Subcutaneous abdominal adipose tissue (tissue), 5 donors: ENCODE results near the gene MFRP.

Source experiments
- H3K27ac ChIP-seq: one replicate; pipeline ENCODE4 v1.7.0; 2013; ENCODE audit warnings: low read depth, mild to moderate bottlenecking, inconsistent platforms, low read length, moderate library complexity
- H3K27me3 ChIP-seq, 5 donors: one replicate each; pipeline ENCODE4 v1.7.0; 2013; ENCODE audit warnings: low read length in 5 of 5, inconsistent platforms in 1 of 5; ENCODE audit not compliant: control insufficient read depth in 5 of 5, insufficient read depth in 4 of 5
- H3K36me3 ChIP-seq, 5 donors: one replicate each; pipeline ENCODE4 v1.7.0; 2013; ENCODE audit warnings: low read length in 5 of 5; ENCODE audit not compliant: control insufficient read depth in 5 of 5, insufficient read depth in 5 of 5
- H3K4me1 ChIP-seq, 5 donors: one replicate each; pipeline ENCODE4 v1.7.0; 2013; ENCODE audit warnings: low read length in 5 of 5, mild to moderate bottlenecking in 3 of 5, moderate library complexity in 1 of 5; ENCODE audit not compliant: control insufficient read depth in 5 of 5, insufficient read depth in 5 of 5
- H3K4me3 ChIP-seq, 5 donors: one replicate each; pipeline ENCODE4 v1.7.0; 2013; ENCODE audit warnings: low read length in 5 of 5, low read depth in 1 of 5
- H3K9ac ChIP-seq, 5 donors: one replicate each; pipeline ENCODE4 v1.7.0; 2013; ENCODE audit warnings: low read length in 5 of 5, mild to moderate bottlenecking in 4 of 5, moderate library complexity in 3 of 5
- H3K9me3 ChIP-seq, 5 donors: one replicate each; pipeline ENCODE4 v1.7.0; 2013; ENCODE audit warnings: low read length in 5 of 5; ENCODE audit not compliant: control insufficient read depth in 5 of 5
- donor health status: healthy.
- donor health status: healthy.
- donor health status: healthy.
- donor health status: healthy.
- donor health status: healthy.

MFRP gene

DNA sequence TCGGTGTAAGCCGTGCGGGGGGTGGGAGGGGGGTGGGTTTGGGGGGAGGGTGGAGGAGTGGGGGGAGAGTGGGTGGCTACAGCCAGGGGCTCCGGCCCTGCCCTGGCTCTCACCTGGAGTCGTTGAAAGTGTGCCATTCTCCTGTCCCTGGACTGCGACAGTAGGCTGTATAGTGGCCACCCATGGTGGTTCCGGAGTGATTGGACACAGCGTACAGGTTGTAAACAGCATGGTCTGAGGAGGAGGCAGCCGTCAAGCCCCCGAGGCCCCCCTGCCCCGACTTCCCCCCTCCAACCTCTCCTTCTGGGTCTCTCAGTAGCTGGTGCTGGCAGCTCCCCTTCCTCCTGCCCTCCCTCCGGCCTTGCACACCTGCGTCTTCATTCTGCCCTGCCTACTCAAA, 10.6 kb upstream of the MFRP start:
- Histone ChIP-seq H3K27ac (no peak overlapping the region), H3K9me3 (no peaks in the 10 kb centered on the region), H3K4me1 (peaks cover 1 to 30% (median 19%) of the 10 kb centered on the region in 5 donors), H3K27me3 (no peaks in the 10 kb centered on the region), H3K4me3 (peak overlapping the region in 2 of 5 donors; percentile 75 to 78), H3K36me3 (no peaks in the 10 kb centered on the region), H3K9ac (peak overlapping the region in 1 of 5 donors; percentile 76)

DNA sequence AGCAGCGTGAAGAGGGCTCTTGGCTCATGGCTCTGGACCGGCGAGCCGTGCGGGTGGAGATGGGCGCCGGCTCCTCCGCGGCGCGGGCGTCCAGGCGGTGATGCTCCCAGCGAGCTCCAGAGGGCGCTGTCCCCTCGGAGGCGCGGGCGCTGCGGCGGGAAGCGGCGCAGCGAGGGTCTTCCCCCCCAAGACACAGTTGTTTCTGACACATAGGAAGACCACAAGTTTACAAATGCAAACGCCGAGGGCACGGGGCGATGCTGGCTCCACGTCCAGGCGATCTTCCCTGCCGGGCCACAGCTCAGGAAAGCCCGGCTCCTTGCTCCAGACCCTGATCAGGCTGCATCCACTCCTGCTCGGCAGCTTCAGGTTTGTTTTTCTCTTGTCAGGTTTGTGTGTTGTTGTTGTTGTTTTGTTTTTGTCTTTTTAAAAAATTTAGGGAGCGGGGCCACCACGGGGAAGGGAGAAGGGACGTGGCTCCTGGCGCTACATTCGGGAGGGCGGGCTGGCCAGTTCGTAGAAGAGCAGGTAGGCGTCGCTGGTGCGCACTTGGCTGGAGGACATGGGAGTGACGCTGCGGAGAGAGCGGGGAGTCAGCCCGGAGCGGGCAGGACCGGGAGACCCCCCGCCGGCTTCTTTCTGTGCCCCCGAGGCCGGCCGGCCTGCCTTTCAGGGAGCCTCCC, 10.0 kb upstream of the MFRP start:
- peak overlapping the region in 4 of 5 donors; percentile 66 to 79 (median 76) for H3K4me3 ChIP-seq
- H3K9me3 ChIP-seq = no peaks in the 10 kb centered on the region
- peak overlapping the region; percentile 50 for H3K27ac ChIP-seq
- no peaks in the 10 kb centered on the region for H3K36me3 ChIP-seq
- peak overlapping the region in 4 of 5 donors; percentile 70 to 84 (median 78) for H3K9ac ChIP-seq
- H3K4me1 ChIP-seq = peaks cover 1 to 26% (median 19%) of the 10 kb centered on the region in 5 donors
- H3K27me3 ChIP-seq = no peaks in the 10 kb centered on the region

DNA sequence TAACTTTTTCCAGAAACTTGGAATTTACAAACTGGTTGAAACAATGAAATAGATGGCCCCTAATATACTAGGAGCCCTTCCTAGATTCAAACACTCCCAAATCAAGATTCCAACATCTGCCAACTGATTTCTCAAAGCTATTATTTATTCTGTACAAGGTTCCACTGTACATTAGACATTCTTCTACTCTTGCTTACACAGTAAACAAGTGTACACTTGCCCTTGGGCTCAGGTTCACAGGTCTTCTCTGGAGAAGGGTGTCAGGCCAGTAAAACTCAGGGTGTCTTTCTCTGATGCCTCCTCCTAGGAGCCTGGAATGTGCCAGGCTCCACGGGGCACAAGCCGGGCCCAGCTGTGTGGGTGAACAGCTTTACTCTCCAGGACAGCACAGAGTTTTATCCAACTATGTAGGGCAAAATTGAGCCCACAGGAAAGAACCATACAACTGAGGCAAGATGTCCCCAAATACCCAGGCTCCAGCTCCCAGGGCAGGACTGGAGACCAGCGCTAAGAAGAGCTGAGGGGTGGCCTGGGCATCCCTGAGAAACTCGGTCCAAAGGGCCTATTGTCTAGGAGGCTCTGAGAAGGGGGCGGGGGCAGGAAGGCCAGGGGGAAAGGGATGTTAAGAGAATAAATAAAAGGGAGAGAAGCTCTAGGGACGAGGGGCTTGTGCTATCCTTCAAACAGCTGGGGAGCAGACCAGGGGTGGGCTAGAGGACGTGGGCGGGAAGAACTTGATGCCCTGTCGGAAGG, 8.8 kb upstream of the MFRP start:
- Histone ChIP-seq H3K27me3 (no peaks in the 10 kb centered on the region), H3K27ac (no peak overlapping the region), H3K4me3 (no peak overlapping the region), H3K36me3 (no peaks in the 10 kb centered on the region), H3K4me1 (peaks cover 0 to 18% (median 12%) of the 10 kb centered on the region in 5 donors), H3K9ac (no peak overlapping the region), H3K9me3 (no peaks in the 10 kb centered on the region)

DNA sequence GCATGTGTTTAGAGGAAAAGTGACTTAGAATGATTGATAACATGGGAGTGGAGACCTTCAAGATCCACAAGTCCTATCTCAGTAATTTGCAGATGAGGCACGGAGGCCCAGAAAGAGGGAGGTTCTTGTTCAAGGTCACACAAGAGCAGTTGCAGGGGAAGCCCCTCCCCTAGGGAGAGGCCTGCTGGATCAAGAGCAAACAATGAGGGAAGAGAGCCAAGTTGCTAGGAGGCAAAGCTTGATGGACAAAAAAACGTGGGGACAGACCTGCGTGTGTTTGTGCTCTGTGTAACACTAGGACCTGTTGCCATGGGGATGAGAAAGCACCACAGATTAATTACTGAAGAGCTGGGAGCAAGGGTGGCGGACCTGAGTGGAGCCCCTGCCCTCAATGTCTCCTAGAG, 6.4 kb upstream of the MFRP start:
- H3K9ac ChIP-seq = no peak overlapping the region

DNA sequence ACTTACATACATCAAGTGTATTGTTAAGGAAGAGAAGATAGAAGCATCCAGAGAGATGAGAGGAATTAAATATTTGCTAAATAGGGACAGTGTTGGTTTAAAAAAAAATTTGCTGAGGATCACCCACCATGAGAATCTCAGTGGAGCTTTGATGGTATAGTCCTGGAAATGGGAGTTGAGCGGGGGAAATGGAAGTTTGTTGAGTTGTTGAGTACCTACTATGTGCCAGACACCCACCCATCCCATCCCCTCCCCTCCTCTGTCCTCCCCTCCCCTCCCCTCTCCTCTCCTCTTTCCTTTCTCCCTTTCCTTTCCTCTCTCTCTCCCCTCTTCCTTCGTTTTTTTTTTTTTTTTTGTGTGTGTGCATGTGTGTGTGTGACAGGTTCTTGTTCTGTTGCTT, 4.7 kb upstream of the MFRP start:
- Histone ChIP-seq H3K4me3 (no peak overlapping the region), H3K9ac (no peak overlapping the region), H3K4me1 (peaks cover 0 to 22% (median 18%) of the 10 kb centered on the region in 5 donors), H3K27ac (no peak overlapping the region), H3K36me3 (no peaks in the 10 kb centered on the region), H3K27me3 (no peaks in the 10 kb centered on the region), H3K9me3 (no peaks in the 10 kb centered on the region)

More for the DNA sequence above, 6.4 kb upstream of the MFRP start:
- H3K9me3 ChIP-seq = no peaks in the 10 kb centered on the region
- H3K4me3 ChIP-seq = no peak overlapping the region
- no peak overlapping the region for H3K27ac ChIP-seq
- H3K36me3 ChIP-seq = no peaks in the 10 kb centered on the region
- H3K4me1 ChIP-seq = peaks cover 0 to 12% (median 8%) of the 10 kb centered on the region in 5 donors
- H3K27me3 ChIP-seq = no peaks in the 10 kb centered on the region

DNA sequence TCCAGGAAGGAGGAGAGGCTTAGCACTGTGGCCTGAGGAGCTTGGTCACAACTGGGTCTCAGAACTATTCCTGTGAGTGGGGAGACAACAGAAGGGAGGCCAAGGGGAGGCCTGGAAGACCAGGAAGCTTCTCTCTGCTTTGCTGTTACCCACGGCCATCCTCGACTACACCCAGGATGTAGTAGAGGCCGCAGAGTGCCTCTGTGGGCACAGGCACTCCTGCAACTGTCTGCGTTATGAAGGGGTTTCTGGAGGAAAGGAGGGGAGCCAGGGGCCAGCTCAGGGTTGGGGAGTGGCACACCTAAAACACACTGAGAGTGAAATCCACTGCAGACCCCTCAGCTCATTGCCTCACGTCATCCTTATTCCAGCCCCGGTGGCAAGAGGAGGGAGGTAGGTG, 3.8 kb upstream of the MFRP start:
- Histone ChIP-seq H3K4me1 (peaks cover 0 to 22% (median 15%) of the 10 kb centered on the region in 5 donors), H3K9ac (no peak overlapping the region), H3K4me3 (no peak overlapping the region), H3K27ac (no peak overlapping the region), H3K36me3 (no peaks in the 10 kb centered on the region), H3K27me3 (no peaks in the 10 kb centered on the region), H3K9me3 (no peaks in the 10 kb centered on the region)

DNA sequence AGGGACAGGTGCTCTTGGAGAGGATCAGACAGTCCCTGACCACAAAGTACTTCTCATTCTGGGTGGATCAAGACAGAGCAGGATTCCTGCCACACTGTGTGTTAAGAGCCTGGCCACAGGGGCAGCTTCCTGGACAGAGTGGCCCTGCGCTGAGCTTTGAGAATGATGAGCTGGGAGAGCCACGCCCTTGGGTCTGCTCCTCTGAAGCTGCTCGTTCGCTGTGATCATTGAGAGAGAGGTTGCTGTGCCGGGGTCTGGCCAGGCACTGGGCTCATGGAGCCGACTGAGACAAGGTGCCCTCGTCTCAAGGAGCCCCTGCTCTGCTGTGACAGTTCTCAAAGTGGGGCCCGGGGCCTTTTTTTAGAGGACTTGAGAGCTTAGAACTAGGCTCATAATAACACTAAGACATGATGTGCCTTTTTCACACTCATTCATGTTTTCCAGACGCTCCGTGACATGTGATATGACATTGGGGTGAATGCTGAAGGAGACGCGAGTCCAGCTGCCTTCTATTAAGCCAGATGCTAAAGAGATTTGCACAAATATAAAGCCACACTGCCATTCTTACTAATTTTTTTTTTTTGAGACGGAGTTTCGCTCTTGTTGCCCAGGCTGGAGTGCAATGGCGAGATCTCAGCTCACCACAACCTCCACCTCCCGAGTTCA, 1.6 kb upstream of the MFRP start:
- Histone ChIP-seq H3K27ac (peak overlapping the region; percentile 43), H3K9me3 (no peaks in the 10 kb centered on the region), H3K36me3 (no peaks in the 10 kb centered on the region), H3K27me3 (no peaks in the 10 kb centered on the region), H3K4me1 (peaks cover 4 to 29% (median 23%) of the 10 kb centered on the region in 5 donors), H3K4me3 (no peak overlapping the region), H3K9ac (no peak overlapping the region)

DNA sequence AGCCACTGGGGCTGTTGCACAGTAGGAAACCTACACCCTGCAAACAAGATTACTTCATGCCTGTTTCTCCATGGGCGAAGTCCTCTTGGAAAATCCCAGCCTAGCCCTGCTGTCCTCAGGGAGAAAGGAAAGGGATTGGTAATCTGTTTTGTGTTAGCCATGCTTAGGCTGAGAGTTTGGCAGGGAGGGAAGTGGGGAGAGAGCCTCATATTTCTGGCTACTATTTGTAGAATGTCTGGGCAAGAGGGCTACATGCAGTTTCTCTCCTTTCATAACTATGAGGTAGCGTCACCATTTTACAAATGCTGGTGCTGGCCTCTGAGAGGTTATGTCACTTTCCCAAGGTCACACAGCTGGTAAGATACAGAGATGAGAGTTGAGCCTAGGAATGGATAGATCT, 737 bp upstream of the MFRP start:
- Histone ChIP-seq H3K4me3 (no peak overlapping the region), H3K9me3 (no peaks in the 10 kb centered on the region), H3K27me3 (no peaks in the 10 kb centered on the region), H3K4me1 (peaks cover 4 to 28% (median 23%) of the 10 kb centered on the region in 5 donors), H3K36me3 (no peaks in the 10 kb centered on the region), H3K27ac (peak overlapping the region; percentile 43), H3K9ac (no peak overlapping the region)

DNA sequence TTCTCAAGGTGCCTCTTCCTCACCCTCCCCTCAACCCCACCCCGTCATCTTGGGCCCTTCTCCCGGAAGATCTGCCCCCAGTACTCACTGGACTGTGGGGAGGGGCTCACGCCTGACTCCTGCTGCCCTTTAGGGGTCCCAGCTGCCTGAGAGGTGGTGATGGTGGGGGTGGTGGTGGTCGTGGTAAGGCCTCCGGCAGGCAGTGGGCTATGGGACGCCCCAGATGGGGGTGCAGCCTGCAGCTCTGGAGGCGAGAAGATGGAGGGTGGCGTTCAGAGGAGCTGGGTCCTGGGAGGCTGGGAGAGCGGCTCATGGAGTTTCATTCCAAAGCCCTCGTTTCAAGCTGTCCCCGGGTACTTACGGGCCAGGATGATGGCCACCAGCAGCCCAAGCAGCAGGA, 820 bp downstream of the MFRP start:
- no peaks in the 10 kb centered on the region for H3K36me3 ChIP-seq
- H3K9me3 ChIP-seq = no peaks in the 10 kb centered on the region
- H3K27ac ChIP-seq = no peak overlapping the region
- H3K4me1 ChIP-seq = peaks cover 8 to 44% (median 33%) of the 10 kb centered on the region in 5 donors
- no peaks in the 10 kb centered on the region for H3K27me3 ChIP-seq
- no peak overlapping the region for H3K4me3 ChIP-seq
- H3K9ac ChIP-seq = no peak overlapping the region
